ENCODE measurements around the gene LGMN. TPM values are rescaled to one million over a fixed set of nuclear protein-coding genes. Genes with fewer than 3 reads are reported as not detected.
A peak's percentile ranks its signal among the peaks of the same experiment; 100 is the strongest.

Gene LGMN
- total and polyA plus RNA-seq, 11 donors, result 78.8 to 327 (median 108) TPM

- Histone ChIP-seq H3K9me3 (no peaks in the 10 kb centered on the region), H3K4me3 (no peak overlapping the region), H3K4me1 (peaks cover 5 to 39% (median 25%) of the 10 kb centered on the region in 12 donors), H3K36me3 (peaks cover 0 to 43% (median 3%) of the 10 kb centered on the region in 9 donors), H3K27me3 (no peaks in the 10 kb centered on the region), H3K27ac (no peak overlapping the region)
- DNase-seq (peak in 2 of 5 donors; percentile 50 to 66), ATAC-seq (peak in 1 of 4 donors; percentile 16)
- intact Hi-C loops (cut with DNase I), result no loop called here
- WGBS, 4 donors, result 67 to 85% (median 72%) methylated on average over 8 to 13 of the region's 13 CpGs
- peak in 10 of 12 donors; percentile 20 to 62 (median 42) for TF ChIP-seq CTCF (IDR thresholded peaks at IDR 0.05)
- TF ChIP-seq POLR2A (IDR thresholded peaks at IDR 0.05), result no peak
Measured at GRCh38 chr14:92690171-92691011, 58.0 kb downstream of the LGMN start.

GRCh38 chr14:92688434-92689375 lies 59.7 kb downstream of the LGMN start:
- Histone ChIP-seq H3K27me3 (no peaks in the 10 kb centered on the region), H3K9me3 (no peaks in the 10 kb centered on the region), H3K36me3 (peaks cover 0 to 57% (median 10%) of the 10 kb centered on the region in 9 donors), H3K4me1 (peaks cover 5 to 39% (median 25%) of the 10 kb centered on the region in 12 donors), H3K4me3 (peak overlapping the region in 5 of 12 donors; percentile 50 to 58 (median 54)), H3K27ac (no peak overlapping the region)
- ATAC-seq (no peak), DNase-seq (peak in 1 of 5 donors; percentile 57)
- intact Hi-C loops (cut with DNase I), result loop anchor here in 8 of 10 donors (5.0 to 10.0 kb wide), 7 partner anchors 94 to 564 kb away; partner anchors contain the start of genes CPSF2 (in 3 of the 8) and NDUFB1 (in 3 of the 8)
- TF ChIP-seq CTCF (IDR thresholded peaks at IDR 0.05) (no peak), POLR2A (IDR thresholded peaks at IDR 0.05) (no peak)
- 85 to 91% (median 89%) methylated on average over 26 to 30 of the region's 30 CpGs for WGBS, 4 donors

DNA sequence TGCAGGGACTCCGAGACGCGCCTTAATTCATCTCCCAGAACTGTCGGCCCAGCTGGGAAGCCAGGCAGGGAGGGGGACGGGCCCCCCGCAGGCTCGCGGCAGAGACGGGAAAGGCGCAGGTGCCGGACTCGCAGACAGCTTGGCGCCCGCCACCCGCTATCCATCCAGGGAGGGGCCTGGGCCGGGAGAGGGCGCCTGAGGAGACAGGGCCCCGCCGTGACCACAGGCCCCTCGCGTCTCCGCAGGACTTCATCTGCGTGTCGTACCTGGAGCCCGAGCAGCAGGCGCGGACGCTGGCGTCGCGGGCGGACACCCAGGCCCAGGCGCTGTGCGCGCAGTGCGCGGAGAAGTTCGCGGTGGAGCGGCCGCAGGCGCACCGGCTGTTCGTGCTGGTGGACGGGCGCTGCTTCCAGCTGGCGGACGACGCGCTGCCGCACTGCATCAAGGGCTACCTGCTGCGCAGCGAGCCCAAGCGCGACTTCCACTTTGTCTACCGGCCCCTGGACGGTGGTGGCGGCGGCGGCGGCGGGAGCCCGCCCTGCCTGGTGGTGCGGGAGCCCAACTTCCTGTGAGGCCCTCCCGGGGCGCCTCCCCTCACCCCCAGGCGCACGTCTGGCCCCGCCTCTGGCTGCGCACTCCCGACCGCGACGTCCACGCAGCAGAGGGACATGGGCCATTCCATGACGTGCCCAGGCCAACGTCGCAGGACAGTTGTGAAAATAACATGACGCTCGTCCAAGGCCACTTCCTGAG lies 60.6 kb downstream of the LGMN start:
- WGBS, 4 donors, result 35 to 60% (median 53%) methylated on average over 40 to 80 of the region's 80 CpGs
- Histone ChIP-seq H3K9me3 (no peaks in the 10 kb centered on the region), H3K4me1 (peaks cover 2 to 31% (median 19%) of the 10 kb centered on the region in 12 donors), H3K27ac (peak overlapping the region in 4 of 12 donors; percentile 21 to 54 (median 47)), H3K36me3 (peaks cover 0 to 60% (median 10%) of the 10 kb centered on the region in 9 donors), H3K4me3 (peak overlapping the region; percentile 28 to 58 (median 48)), H3K27me3 (no peaks in the 10 kb centered on the region)
- intact Hi-C loops (cut with DNase I), result loop anchor here in 8 of 10 donors (5.0 to 10.0 kb wide), 7 partner anchors 94 to 563 kb away; partner anchors contain the start of genes CPSF2 (in 3 of the 8) and NDUFB1 (in 3 of the 8)
- no peak for TF ChIP-seq POLR2A (IDR thresholded peaks at IDR 0.05)
- no peak for TF ChIP-seq CTCF (IDR thresholded peaks at IDR 0.05)
- DNase-seq, result peak in 1 of 5 donors; percentile 77
- ATAC-seq, result peak in 2 of 4 donors; percentile 14 to 44
